HepG2 (cell line): ENCODE data around the gene SDC1. TPM values are rescaled to one million over a fixed set of nuclear protein-coding genes. Genes with fewer than 3 reads are reported as not detected.

Source experiments
- ATAC-seq: fragments of 200-7000 bp; cut with Tn5 transposase; 3 replicates; pipeline ENCODE4 v1.9.1; 2020; ENCODE audit warnings: mild to moderate bottlenecking, moderate library complexity
- BruUV-seq: library from RNA; stranded (reverse); fragments of 400-500 nt; replicated peaks from 2 replicates; lab custom pipeline; 2021; lab: Mats Ljungman, UMichigan
- CTCF ChIA-PET: fragments of 300-600 bp; formaldehyde crosslinking; extraction: SDS; loops from one replicate; lab custom pipeline; 2021; ENCODE audit warnings: low total read pairs, inconsistent platforms, low intra/inter-chr PET ratio; lab: Yijun Ruan, JAX
- POLR2A ChIA-PET: fragments of 350-600 bp; sonication (Branson Sonifier 250); formaldehyde crosslinking; loops from one replicate; lab custom pipeline; 2020; ENCODE audit warnings: antibody characterized with exemption, inconsistent platforms; lab: Yijun Ruan, JAX
- DNase-seq: peaks from one replicate; pipeline ENCODE4 v3.0.0-alpha.2; 2015; ENCODE audit warnings: low spot score
- FAIRE-seq: peaks from 3 replicates; lab custom pipeline; 2011; peaks lifted over from hg19 to GRCh38; lab: Jason Lieb, UNC
- H2AFZ ChIP-seq: one replicate; pipeline ENCODE4 v1.6.1; 2011; ENCODE audit warnings: low read length, inconsistent platforms
- H3K27ac ChIP-seq: fragments of 300-600 bp; 3 replicates; pipeline ENCODE4 v1.8.0; 2011; ENCODE audit warnings: mixed run types, mild to moderate bottlenecking, mixed read lengths, low read length, inconsistent platforms; ENCODE audit not compliant: insufficient read depth; ENCODE audit errors: extremely low read length
- H3K27me3 ChIP-seq, 2 experiments: fragments of 200-600 bp in 1 of 2; 2 replicates in 1 of 2; 3 replicates in 1 of 2; pipeline versions ENCODE4 v1.6.0 to v1.8.0; 2011; ENCODE audit warnings: low read length in 2 of 2, mild to moderate bottlenecking in 2 of 2, moderate library complexity in 2 of 2, inconsistent platforms in 1 of 2; ENCODE audit not compliant: insufficient read depth in 2 of 2, control insufficient read depth in 1 of 2
- H3K36me3 ChIP-seq, 2 experiments: fragments of 200-600 bp in 1 of 2; replicated peaks in 1 of 2; 2 replicates in 1 of 2; 3 replicates in 1 of 2; pipeline versions ENCODE4 v1.5.1 to v1.8.0; 2011; ENCODE audit warnings: low read length in 2 of 2, inconsistent platforms in 1 of 2; ENCODE audit not compliant: insufficient read depth in 2 of 2, control insufficient read depth in 1 of 2
- H3K4me1 ChIP-seq: 2 replicates; pipeline ENCODE4 v1.5.1; 2012; ENCODE audit warnings: low read length, inconsistent platforms; ENCODE audit not compliant: insufficient read depth
- H3K4me2 ChIP-seq: 2 replicates; pipeline ENCODE4 v1.6.0; 2011; ENCODE audit warnings: low read depth, low read length, inconsistent platforms
- H3K4me3 ChIP-seq, 3 experiments: fragments of 200-600 bp in 1 of 3; sonication (generic), shearing (Covaris generic) in 1 of 3; replicated peaks in 1 of 3; 2 replicates each; pipeline ENCODE4 v1.5.1; 2011 to 2016; ENCODE audit warnings: low read length in 3 of 3, inconsistent platforms in 2 of 3, low read depth in 2 of 3, mild to moderate bottlenecking in 2 of 3, control low read depth in 1 of 3, mixed read lengths in 1 of 3; ENCODE audit not compliant: insufficient read depth in 1 of 3
- H3K79me2 ChIP-seq: one replicate; pipeline ENCODE4 v1.6.1; 2011; ENCODE audit warnings: low read length, inconsistent platforms; ENCODE audit not compliant: insufficient read depth
- H3K9ac ChIP-seq: 2 replicates; pipeline ENCODE4 v1.6.0; 2011; ENCODE audit warnings: mild to moderate bottlenecking, low read depth, low read length, inconsistent platforms; ENCODE audit not compliant: insufficient read depth
- H3K9me3 ChIP-seq: 2 replicates; pipeline ENCODE4 v1.5.1; 2012; ENCODE audit warnings: mild to moderate bottlenecking, low read length
- H4K20me1 ChIP-seq: 2 replicates; pipeline ENCODE4 v1.6.0; 2011; ENCODE audit warnings: inconsistent platforms, mild to moderate bottlenecking, low read length, moderate library complexity; ENCODE audit not compliant: insufficient read depth
- HNF4A ChIP-seq: sonication (generic); formaldehyde crosslinking; IDR thresholded peaks from 2 replicates; pipeline ENCODE4 v1.4.0; 2020; ENCODE audit warnings: missing genetic modification reagents
- HNRNPK ChIP-seq: fragments of 200-400 bp; formaldehyde crosslinking; IDR thresholded peaks from 2 replicates; pipeline ENCODE4 v1.6.1; 2018; ENCODE audit warnings: low read length, low read depth, moderate library complexity, mild to moderate bottlenecking; ENCODE audit not compliant: poor library complexity, severe bottlenecking
- KLF9 ChIP-seq: IDR thresholded peaks from 2 replicates; pipeline ENCODE4 v1.6.1; 2016; ENCODE audit warnings: low read depth
- MED1 ChIP-seq: sonication (generic); formaldehyde crosslinking; IDR thresholded peaks from 2 replicates; pipeline ENCODE4 v1.4.0; 2020; ENCODE audit warnings: missing genetic modification reagents
- PTBP1 ChIP-seq: fragments of 200-400 bp; formaldehyde crosslinking; IDR thresholded peaks from 2 replicates; pipeline ENCODE4 v1.6.1; 2018; ENCODE audit warnings: low read length, low read depth; ENCODE audit not compliant: poor library complexity, severe bottlenecking
- SPEN ChIP-seq: sonication (generic); formaldehyde crosslinking; IDR thresholded peaks from 2 replicates; pipeline ENCODE4 v1.5.1; 2020; ENCODE audit warnings: low read depth, mild to moderate bottlenecking, missing genetic modification reagents
- ZNF205 ChIP-seq: IDR thresholded peaks from 2 replicates; pipeline ENCODE4 v1.6.1; 2018; ENCODE audit warnings: missing biosample characterization, missing genetic modification reagents
- ZNF281 ChIP-seq: sonication (generic); formaldehyde crosslinking; IDR thresholded peaks from 2 replicates; pipeline ENCODE4 v1.4.0; 2020; ENCODE audit warnings: missing genetic modification reagents, borderline replicate concordance
- ZSCAN9 ChIP-seq: IDR thresholded peaks from 2 replicates; pipeline ENCODE4 v1.6.1; 2016; ENCODE audit warnings: borderline replicate concordance
- WGBS: methylation state at CpG from one replicate; pipeline ENCODE4 v1.1.6; 2017; ENCODE audit warnings: low lambda C conversion rate; 5-methylcytosine and 5-hydroxymethylcytosine counted together
- in situ Hi-C: cut with HindIII; loops from 2 replicates; pipeline ENCODE4 v1.10.0; 2017; ENCODE audit warnings: low pct_unique_long_range_greater_than_20kb; ENCODE audit not compliant: extremely low pct_ligation_motif_present
- intact Hi-C: fragments of 100-400 bp; cut with micrococcal nuclease; formaldehyde crosslinking; loops from one replicate; pipeline ENCODE4 v1.10.0; 2022; ENCODE audit not compliant: unreplicated experiment
- polyA plus RNA-seq, 8 experiments: library from polyadenylated mRNA; depleted of rRNA in 3 of 8; stranded (reverse) in 7 of 8; unstranded in 1 of 8; fragments of >200 nt; fragmentation: Illumina TruSeq in 4 of 8; extraction: Trizol in 4 of 8; gene quantifications; 2 replicates each; pipeline versions ENCODE4 v1.2.1 to v1.2.3, GENCODE V29; 2011 to 2016; ENCODE audit warnings: low read depth in 4 of 8, missing spikeins in 1 of 8, mixed read lengths in 1 of 8; ENCODE audit not compliant: insufficient read depth in 1 of 8
- total RNA-seq, 5 experiments: library from RNA; depleted of rRNA; stranded (reverse); fragments of >200 nt; fragmentation: Illumina TruSeq; extraction: Trizol; gene quantifications; 2 replicates each; pipeline ENCODE4 v1.2.3, GENCODE V29; 2016; ENCODE audit warnings: low read depth in 1 of 5
- TF ChIP-seq, protein P1 (sequence below): sonication (generic); formaldehyde crosslinking; IDR thresholded peaks from 2 replicates; pipeline ENCODE4 v1.4.0; 2020; ENCODE audit warnings: missing genetic modification reagents, borderline replicate concordance

The SDC1 gene
- total and polyA plus RNA-seq, 2 of the 13 experiments (the other 11 are each of a cell fraction or from before 2014, with no cell fraction given), result 108 to 119 TPM

GRCh38 chr2:20157193-20157891, 67.6 kb downstream of the SDC1 start:
- TF ChIP-seq ZSCAN9 (CRISPR knock-in tag), result no peak
- peak; percentile 50; the same call in 1 of the 2 replicates for TF ChIP-seq ZNF281 (CRISPR knock-in tag)
- TF ChIP-seq, protein P1, sequence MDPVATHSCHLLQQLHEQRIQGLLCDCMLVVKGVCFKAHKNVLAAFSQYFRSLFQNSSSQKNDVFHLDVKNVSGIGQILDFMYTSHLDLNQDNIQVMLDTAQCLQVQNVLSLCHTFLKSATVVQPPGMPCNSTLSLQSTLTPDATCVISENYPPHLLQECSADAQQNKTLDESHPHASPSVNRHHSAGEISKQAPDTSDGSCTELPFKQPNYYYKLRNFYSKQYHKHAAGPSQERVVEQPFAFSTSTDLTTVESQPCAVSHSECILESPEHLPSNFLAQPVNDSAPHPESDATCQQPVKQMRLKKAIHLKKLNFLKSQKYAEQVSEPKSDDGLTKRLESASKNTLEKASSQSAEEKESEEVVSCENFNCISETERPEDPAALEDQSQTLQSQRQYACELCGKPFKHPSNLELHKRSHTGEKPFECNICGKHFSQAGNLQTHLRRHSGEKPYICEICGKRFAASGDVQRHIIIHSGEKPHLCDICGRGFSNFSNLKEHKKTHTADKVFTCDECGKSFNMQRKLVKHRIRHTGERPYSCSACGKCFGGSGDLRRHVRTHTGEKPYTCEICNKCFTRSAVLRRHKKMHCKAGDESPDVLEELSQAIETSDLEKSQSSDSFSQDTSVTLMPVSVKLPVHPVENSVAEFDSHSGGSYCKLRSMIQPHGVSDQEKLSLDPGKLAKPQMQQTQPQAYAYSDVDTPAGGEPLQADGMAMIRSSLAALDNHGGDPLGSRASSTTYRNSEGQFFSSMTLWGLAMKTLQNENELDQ (CRISPR knock-in tag), result no peak
- peak; percentile 50 for TF ChIP-seq HNF4A (CRISPR knock-in tag)
- TF ChIP-seq HNRNPK, result peak; percentile 50
- TF ChIP-seq KLF9 (CRISPR knock-in tag), result no peak
- TF ChIP-seq ZNF205, result no peak
- no peak for TF ChIP-seq MED1 (CRISPR knock-in tag)
- no peak for TF ChIP-seq PTBP1
- TF ChIP-seq SPEN (CRISPR knock-in tag), result no peak
- ATAC-seq, result peak; percentile 64
- no peak overlapping the region for H2AFZ ChIP-seq
- H3K27ac ChIP-seq, result no peak overlapping the region
- H3K9ac ChIP-seq, result no peak overlapping the region
- no peak overlapping the region for H3K4me3 ChIP-seq
- intact Hi-C loops, result no loop called here
- H4K20me1 ChIP-seq, result no peaks in the 10 kb centered on the region
- H3K79me2 ChIP-seq, result no peaks in the 10 kb centered on the region
- H3K4me1 ChIP-seq, result peaks cover 14% of the 10 kb centered on the region
- no peak for DNase-seq
- in situ Hi-C loops, result no loop called here
- FAIRE-seq, result no peak
- no peaks in the 10 kb centered on the region for H3K36me3 ChIP-seq
- H3K9me3 ChIP-seq, result no peaks in the 10 kb centered on the region
- WGBS, result 2% methylated on average over 8 of the region's 8 CpGs
- ChIA-PET CTCF (no interaction called here), POLR2A (no interaction called here)
- H3K4me2 ChIP-seq, result peak overlapping the region; percentile 31; the same call in 1 of the 2 replicates
- no TSS peak for BruUV-seq
- peaks cover 0 to 8% of the 10 kb centered on the region in 2 experiments; a peak in 2 of 5 replicates for H3K27me3 ChIP-seq
